Liver (tissue), 9 donors: Measurements from ENCODE around the gene SERPINA3. TPM values are rescaled to one million over a fixed set of nuclear protein-coding genes. Genes with fewer than 3 reads are reported as not detected.

Experiments used
- DNase-seq: peaks from one replicate; pipeline ENCODE4 v3.0.0-alpha.2; 2017; ENCODE audit warnings: low spot score
- H3K27ac ChIP-seq, 2 donors: one replicate each; pipeline ENCODE4 v1.7.0; 2013; ENCODE audit warnings: inconsistent platforms in 2 of 2, low read length in 2 of 2, control low read depth in 1 of 2, low read depth in 1 of 2, mild to moderate bottlenecking in 1 of 2
- H3K27me3 ChIP-seq, 4 donors: one replicate each; pipeline versions ENCODE4 v1.6.1 to v1.7.0; 2013; ENCODE audit warnings: low read length in 3 of 4, inconsistent platforms in 1 of 4, mild to moderate bottlenecking in 1 of 4, moderate library complexity in 1 of 4; ENCODE audit not compliant: control insufficient read depth in 4 of 4, insufficient read depth in 4 of 4
- H3K36me3 ChIP-seq, 4 donors: one replicate each; pipeline versions ENCODE4 v1.6.1 to v1.7.0; 2013; ENCODE audit warnings: low read length in 3 of 4, mild to moderate bottlenecking in 3 of 4, low read depth in 1 of 4, moderate library complexity in 1 of 4; ENCODE audit not compliant: control insufficient read depth in 4 of 4, insufficient read depth in 3 of 4
- H3K4me1 ChIP-seq, 4 donors: one replicate each; pipeline versions ENCODE4 v1.6.1 to v1.7.0; 2013; ENCODE audit warnings: low read length in 3 of 4, mild to moderate bottlenecking in 3 of 4, moderate library complexity in 1 of 4; ENCODE audit not compliant: control insufficient read depth in 4 of 4, insufficient read depth in 4 of 4
- H3K4me3 ChIP-seq, 3 donors: one replicate each; pipeline versions ENCODE4 v1.6.1 to v1.7.0; 2013; ENCODE audit warnings: low read length in 3 of 3, control low read depth in 1 of 3, low read depth in 1 of 3, mild to moderate bottlenecking in 1 of 3
- H3K9ac ChIP-seq, 2 donors: one replicate each; pipeline ENCODE4 v1.7.0; 2013; ENCODE audit warnings: low read length in 2 of 2, mild to moderate bottlenecking in 2 of 2, moderate library complexity in 2 of 2, control low read depth in 1 of 2, low read depth in 1 of 2
- H3K9me3 ChIP-seq, 4 donors: one replicate each; pipeline versions ENCODE4 v1.6.1 to v1.7.0; 2013; ENCODE audit warnings: low read length in 3 of 4; ENCODE audit not compliant: control insufficient read depth in 4 of 4
- ATF3 ChIP-seq: IDR thresholded peaks from 2 replicates; pipeline ENCODE4 v1.6.1; 2016; ENCODE audit warnings: antibody characterized with exemption
- CTCF ChIP-seq: fragments of 150-350 bp; IDR thresholded peaks from 2 replicates; pipeline ENCODE4 v1.5.1; 2017; ENCODE audit warnings: improper control_type of control experiment, low read depth, low read length; ENCODE audit not compliant: missing input control
- EGR1 ChIP-seq, 2 donors: IDR thresholded peaks; 2 replicates each; pipeline ENCODE4 v1.6.1; 2016 to 2018; ENCODE audit warnings: antibody characterized with exemption in 2 of 2, low read depth in 2 of 2
- GABPA ChIP-seq, 2 donors: IDR thresholded peaks in 1 of 2; conservative IDR thresholded peaks in 1 of 2; 2 replicates each; pipeline ENCODE4 v1.6.1; 2016; ENCODE audit warnings: antibody characterized with exemption in 2 of 2, mild to moderate bottlenecking in 1 of 2, moderate library complexity in 1 of 2
- JUND ChIP-seq, 2 donors: IDR thresholded peaks; 2 replicates each; pipeline ENCODE4 v1.6.1; 2016; ENCODE audit warnings: antibody characterized with exemption in 2 of 2
- MAX ChIP-seq: IDR thresholded peaks from 2 replicates; pipeline ENCODE4 v1.6.1; 2016; ENCODE audit warnings: antibody characterized with exemption
- RAD21 ChIP-seq, 2 donors: IDR thresholded peaks; 2 replicates each; pipeline ENCODE4 v1.6.1; 2016; ENCODE audit warnings: antibody characterized with exemption in 2 of 2, mild to moderate bottlenecking in 2 of 2
- REST ChIP-seq: IDR thresholded peaks from 2 replicates; pipeline ENCODE4 v1.6.1; 2016; ENCODE audit warnings: antibody characterized with exemption, mild to moderate bottlenecking
- RXRA ChIP-seq, 2 donors: IDR thresholded peaks; 2 replicates each; pipeline ENCODE4 v1.6.1; 2017 to 2018; ENCODE audit warnings: antibody characterized with exemption in 2 of 2, mild to moderate bottlenecking in 1 of 2
- SP1 ChIP-seq: IDR thresholded peaks from 2 replicates; pipeline ENCODE4 v1.6.1; 2018; ENCODE audit warnings: antibody characterized with exemption, mild to moderate bottlenecking
- YY1 ChIP-seq: IDR thresholded peaks from 2 replicates; pipeline ENCODE4 v1.6.1; 2016; ENCODE audit warnings: antibody characterized with exemption, mild to moderate bottlenecking
- ZBTB33 ChIP-seq: IDR thresholded peaks from 2 replicates; pipeline ENCODE4 v1.6.1; 2016; ENCODE audit warnings: antibody characterized with exemption
- WGBS: extraction: QIAGEN DNeasy Blood & Tissue Kit; methylation state at CpG from one replicate; pipeline ENCODE4 v1.1.7; 2013; 5-methylcytosine and 5-hydroxymethylcytosine counted together
- polyA plus RNA-seq, 2 donors: library from polyadenylated mRNA; stranded (reverse) in 1 of 2; unstranded in 1 of 2; fragments of 200-250 nt in 1 of 2; fragments of >200 nt in 1 of 2; fragmentation: Nextera tagmentation in 1 of 2; extraction: Ambion mirVana in 1 of 2; gene quantifications; one replicate each; pipeline versions ENCODE4 v1.2.1 to v1.2.3, GENCODE V29; 2013 to 2015
- total RNA-seq, 2 donors: library from RNA; depleted of rRNA; stranded (reverse); fragments of >200 nt; gene quantifications; one replicate each; pipeline ENCODE4 v1.2.3, GENCODE V29; 2014
- donor health status: healthy.
- donor health status: healthy.
- donor health status: healthy.
- donor health status: healthy.
- donor health status: healthy.

Gene SERPINA3
- total and polyA plus RNA-seq, 4 donors: 2,087 to 17,984 (median 13,009) TPM

- TF ChIP-seq SP1 (no peak), RAD21 (IDR thresholded peaks at IDR 0.05) (no peak), ZBTB33 (no peak), GABPA (IDR thresholded peaks at IDR 0.05 in 1 of 2, conservative IDR thresholded peaks at IDR 0.05 in 1 of 2) (no peak)
- no peaks in the 10 kb centered on the region for H3K27me3 ChIP-seq
- H3K4me1 ChIP-seq: peaks cover 7 to 58% (median 39%) of the 10 kb centered on the region in 4 donors
- 10% methylated on average over 3 of the region's 3 CpGs for WGBS
- no peak for DNase-seq
- H3K4me3 ChIP-seq: peak overlapping the region; percentile 61 to 92 (median 82)
- peak overlapping the region; percentile 73 to 91 for H3K27ac ChIP-seq
- no peaks in the 10 kb centered on the region for H3K36me3 ChIP-seq
- no peaks in the 10 kb centered on the region for H3K9me3 ChIP-seq
- H3K9ac ChIP-seq: peak overlapping the region; percentile 16 to 46
These were observed 12.6 kb upstream of the SERPINA3 start for GRCh38 chr14:94599656-94600004.

GRCh38 chr14:94600148-94600545, 12.0 kb upstream of the SERPINA3 start:
- no peak for TF ChIP-seq JUND (IDR thresholded peaks at IDR 0.05)
- no peak for TF ChIP-seq ZBTB33
- TF ChIP-seq YY1: no peak
- no peak for TF ChIP-seq ATF3
- TF ChIP-seq RXRA (IDR thresholded peaks at IDR 0.05): peak in 1 of 2 donors; percentile 43
- no peak for TF ChIP-seq EGR1 (IDR thresholded peaks at IDR 0.05; ENCODE audit: low read depth in 2 of 2)
- no peak for TF ChIP-seq MAX
- TF ChIP-seq CTCF: no peak
- TF ChIP-seq REST: no peak
- TF ChIP-seq RAD21 (IDR thresholded peaks at IDR 0.05): peak in 1 of 2 donors; percentile 17
- TF ChIP-seq GABPA (IDR thresholded peaks at IDR 0.05 in 1 of 2, conservative IDR thresholded peaks at IDR 0.05 in 1 of 2): no peak
- no peaks in the 10 kb centered on the region for H3K9me3 ChIP-seq
- no peaks in the 10 kb centered on the region for H3K36me3 ChIP-seq
- peaks cover 7 to 53% (median 34%) of the 10 kb centered on the region in 4 donors for H3K4me1 ChIP-seq
- peak overlapping the region in 1 of 2 donors; percentile 16 for H3K9ac ChIP-seq
- no peaks in the 10 kb centered on the region for H3K27me3 ChIP-seq
- 39% methylated on average over 11 of the region's 11 CpGs for WGBS
- peak overlapping the region; percentile 61 to 92 (median 82) for H3K4me3 ChIP-seq
- peak overlapping the region; percentile 73 to 91 for H3K27ac ChIP-seq
- DNase-seq: no peak
